Thymus (tissue), 11 donors: ENCODE measurements around the gene DTYMK. TPM values are rescaled to one million over a fixed set of nuclear protein-coding genes. Genes with fewer than 3 reads are reported as not detected.

ENCODE experiments used
- DNase-seq, 9 donors: peaks; one replicate each; pipeline ENCODE4 v3.0.0-alpha.2; 2013; ENCODE audit warnings: low spot score in 9 of 9, low read depth in 6 of 9, missing footprints in 1 of 9
- H3K27ac ChIP-seq, 2 donors: one replicate each; pipeline ENCODE4 v1.5.1; 2013; ENCODE audit warnings: control low read depth in 1 of 2, low read depth in 1 of 2, low read length in 1 of 2, mild to moderate bottlenecking in 1 of 2, moderate library complexity in 1 of 2
- H3K27me3 ChIP-seq, 2 donors: one replicate each; pipeline ENCODE4 v1.5.1; 2013; ENCODE audit warnings: low read length in 1 of 2; ENCODE audit not compliant: control insufficient read depth in 2 of 2, insufficient read depth in 1 of 2
- H3K36me3 ChIP-seq, 2 donors: one replicate each; pipeline ENCODE4 v1.5.1; 2013; ENCODE audit warnings: low read length in 1 of 2, mild to moderate bottlenecking in 1 of 2, moderate library complexity in 1 of 2; ENCODE audit not compliant: control insufficient read depth in 2 of 2, insufficient read depth in 2 of 2
- H3K4me1 ChIP-seq, 2 donors: one replicate each; pipeline ENCODE4 v1.5.1; 2013; ENCODE audit warnings: low read length in 2 of 2; ENCODE audit not compliant: control insufficient read depth in 2 of 2, insufficient read depth in 2 of 2
- H3K4me3 ChIP-seq, 2 donors: one replicate each; pipeline ENCODE4 v1.5.1; 2013; ENCODE audit warnings: low read length in 2 of 2, control low read depth in 1 of 2, mild to moderate bottlenecking in 1 of 2
- H3K9me3 ChIP-seq, 2 donors: one replicate each; pipeline ENCODE4 v1.5.1; 2013; ENCODE audit warnings: low read length in 1 of 2, mild to moderate bottlenecking in 1 of 2; ENCODE audit not compliant: control insufficient read depth in 2 of 2, insufficient read depth in 1 of 2
- WGBS: extraction: QIAGEN DNeasy Blood & Tissue Kit; methylation state at CpG from one replicate; pipeline ENCODE4 v1.1.7; 2013; 5-methylcytosine and 5-hydroxymethylcytosine counted together
- polyA plus RNA-seq: library from polyadenylated mRNA; stranded (reverse); fragments of 200-250 nt; gene quantifications from one replicate; pipeline ENCODE4 v1.2.3, GENCODE V29; 2013
- total RNA-seq: library from RNA; stranded (reverse); fragments of 120-200 nt; gene quantifications from one replicate; pipeline ENCODE4 v1.2.4, GENCODE V29; 2013
- donor health status: healthy.

DTYMK gene
- total and polyA plus RNA-seq, 2 donors, result 20.3 to 44.4 TPM

GRCh38 chr2:241649927-241650326 is 36.7 kb downstream of the DTYMK start:
- H3K27me3 ChIP-seq, result no peaks in the 10 kb centered on the region
- no peak for DNase-seq
- 98% methylated on average over 6 of the region's 6 CpGs for WGBS
- H3K9me3 ChIP-seq, result no peaks in the 10 kb centered on the region
- peaks cover 26 to 36% of the 10 kb centered on the region in 2 donors for H3K36me3 ChIP-seq
- H3K4me1 ChIP-seq, result no peaks in the 10 kb centered on the region
- no peak overlapping the region for H3K27ac ChIP-seq
- H3K4me3 ChIP-seq, result no peak overlapping the region

- no peaks in the 10 kb centered on the region for H3K27me3 ChIP-seq
- H3K27ac ChIP-seq, result no peak overlapping the region
- no peak for DNase-seq
- no peaks in the 10 kb centered on the region for H3K9me3 ChIP-seq
- 98% methylated on average over 4 of the region's 4 CpGs for WGBS
- H3K4me3 ChIP-seq, result no peak overlapping the region
- H3K4me1 ChIP-seq, result no peaks in the 10 kb centered on the region
- H3K36me3 ChIP-seq, result peaks cover 21 to 31% of the 10 kb centered on the region in 2 donors
These were observed 37.2 kb downstream of the DTYMK start for GRCh38 chr2:241649404-241649803.

- DNase-seq, result no peak
- H3K4me3 ChIP-seq, result no peak overlapping the region
- WGBS, result 95% methylated on average over 6 of the region's 6 CpGs
- H3K27me3 ChIP-seq, result no peaks in the 10 kb centered on the region
- H3K4me1 ChIP-seq, result no peaks in the 10 kb centered on the region
- peaks cover 17 to 28% of the 10 kb centered on the region in 2 donors for H3K36me3 ChIP-seq
- no peaks in the 10 kb centered on the region for H3K9me3 ChIP-seq
- H3K27ac ChIP-seq, result no peak overlapping the region
These were observed 38.2 kb downstream of the DTYMK start for GRCh38 chr2:241648453-241648852.

GRCh38 chr2:241645915-241646645 is 40.5 kb downstream of the DTYMK start:
- no peaks in the 10 kb centered on the region for H3K4me1 ChIP-seq
- no peak overlapping the region for H3K4me3 ChIP-seq
- no peak overlapping the region for H3K27ac ChIP-seq
- no peak for DNase-seq
- H3K36me3 ChIP-seq, result peaks cover 3 to 4% of the 10 kb centered on the region in 2 donors
- WGBS, result 97% methylated on average over 14 of the region's 14 CpGs
- no peaks in the 10 kb centered on the region for H3K9me3 ChIP-seq
- no peaks in the 10 kb centered on the region for H3K27me3 ChIP-seq

- H3K4me3 ChIP-seq, result no peak overlapping the region
- no peaks in the 10 kb centered on the region for H3K27me3 ChIP-seq
- no peaks in the 10 kb centered on the region for H3K36me3 ChIP-seq
- no peak overlapping the region for H3K27ac ChIP-seq
- DNase-seq, result no peak
- H3K4me1 ChIP-seq, result no peaks in the 10 kb centered on the region
- 98% methylated on average over 26 of the region's 26 CpGs for WGBS
- H3K9me3 ChIP-seq, result no peaks in the 10 kb centered on the region
These were observed 41.3 kb downstream of the DTYMK start for GRCh38 chr2:241645056-241645914.

- DNase-seq, result no peak
- 95% methylated on average over 2 of the region's 2 CpGs for WGBS
- peaks cover 3 to 12% of the 10 kb centered on the region in 2 donors for H3K9me3 ChIP-seq
- H3K4me1 ChIP-seq, result peaks cover 0 to 8% of the 10 kb centered on the region in 2 donors
- H3K27me3 ChIP-seq, result no peaks in the 10 kb centered on the region
- no peak overlapping the region for H3K27ac ChIP-seq
- no peak overlapping the region for H3K4me3 ChIP-seq
- peaks cover 5 to 6% of the 10 kb centered on the region in 2 donors for H3K36me3 ChIP-seq
These were observed 45.0 kb downstream of the DTYMK start for GRCh38 chr2:241641631-241642030.

- 98% methylated on average over 8 of the region's 8 CpGs for WGBS
- Histone ChIP-seq H3K4me1 (peaks cover 7 to 11% of the 10 kb centered on the region in 2 donors), H3K27ac (no peak overlapping the region), H3K4me3 (no peak overlapping the region), H3K27me3 (peaks cover 0 to 5% of the 10 kb centered on the region in 2 donors), H3K9me3 (peaks cover 3 to 12% of the 10 kb centered on the region in 2 donors), H3K36me3 (peaks cover 5 to 6% of the 10 kb centered on the region in 2 donors)
- no peak for DNase-seq
These were observed 46.3 kb downstream of the DTYMK start for GRCh38 chr2:241640165-241640795.

GRCh38 chr2:241639385-241639784 is 47.2 kb downstream of the DTYMK start:
- Histone ChIP-seq H3K27me3 (peaks cover 0 to 5% of the 10 kb centered on the region in 2 donors), H3K9me3 (peaks cover 3 to 12% of the 10 kb centered on the region in 2 donors), H3K4me1 (peaks cover 7 to 11% of the 10 kb centered on the region in 2 donors), H3K36me3 (peaks cover 5 to 6% of the 10 kb centered on the region in 2 donors), H3K27ac (no peak overlapping the region), H3K4me3 (no peak overlapping the region)
- 99% methylated on average over 7 of the region's 7 CpGs for WGBS
- no peak for DNase-seq
